Activated T-helper 1 cell treated with anti-CD3 and anti-CD28 coated beads, Interleukin-2, amount 50 U/mL, for 16 hours (primary cell): ENCODE results near the gene JMJD4.
A peak's percentile ranks its signal among the peaks of the same experiment; 100 is the strongest.

Experiments
- DNase-seq, 2 donors: peaks; one replicate each; pipeline ENCODE4 v3.0.0-alpha.2; 2020; ENCODE audit warnings: low read depth in 1 of 2, low spot score in 1 of 2

JMJD4 gene

DNA sequence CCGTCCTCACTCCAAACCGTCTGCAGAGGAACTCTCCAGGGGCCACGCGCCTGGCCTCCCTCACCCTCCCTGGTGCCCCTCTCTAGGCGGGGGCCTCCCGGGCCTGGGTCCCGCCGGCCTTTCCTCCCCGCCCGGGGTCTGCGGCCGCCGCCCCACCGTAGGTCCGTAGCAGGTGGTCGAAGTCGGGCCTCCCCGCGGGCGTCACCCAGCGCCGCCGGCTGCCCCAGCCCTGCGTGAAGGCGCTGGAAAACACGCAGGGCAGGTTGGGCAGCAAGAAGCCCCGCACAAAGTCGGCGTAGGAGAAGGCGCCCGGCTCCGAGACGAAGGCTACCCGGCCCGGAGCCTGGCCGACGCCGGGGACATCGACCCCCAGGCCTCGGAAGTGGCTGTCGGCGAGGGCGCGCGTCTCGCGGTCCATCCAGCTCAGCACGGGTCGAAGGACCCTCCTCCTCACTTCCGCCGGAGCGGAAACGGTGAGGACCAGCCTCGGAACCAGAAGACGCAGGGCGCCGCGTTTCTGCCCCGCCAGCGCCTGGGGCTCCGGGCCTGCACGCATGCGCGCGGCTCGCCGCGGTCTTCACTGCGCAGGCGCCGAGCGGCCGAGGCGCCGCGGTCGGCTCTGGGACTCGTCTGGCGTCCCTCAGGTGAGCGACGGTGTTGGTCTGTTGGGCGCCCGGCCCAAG, at the start of gene JMJD4, which contains the start of gene SNAP47:
Gene JMJD4, minus strand, starts transcription at position 447 of the 683 bp plus-strand sequence. Its CDS starts 29 bp downstream, at position 418.
Gene SNAP47, plus strand, starts transcription at position 580 of the 683 bp plus-strand sequence. CDS start 12,302 bp downstream, outside the sequence.
- peak; percentile 86 to 92 for DNase-seq

GRCh38 chr1:227782226-227782625, 47.1 kb upstream of the JMJD4 start:
- DNase-seq: no peak

DNA sequence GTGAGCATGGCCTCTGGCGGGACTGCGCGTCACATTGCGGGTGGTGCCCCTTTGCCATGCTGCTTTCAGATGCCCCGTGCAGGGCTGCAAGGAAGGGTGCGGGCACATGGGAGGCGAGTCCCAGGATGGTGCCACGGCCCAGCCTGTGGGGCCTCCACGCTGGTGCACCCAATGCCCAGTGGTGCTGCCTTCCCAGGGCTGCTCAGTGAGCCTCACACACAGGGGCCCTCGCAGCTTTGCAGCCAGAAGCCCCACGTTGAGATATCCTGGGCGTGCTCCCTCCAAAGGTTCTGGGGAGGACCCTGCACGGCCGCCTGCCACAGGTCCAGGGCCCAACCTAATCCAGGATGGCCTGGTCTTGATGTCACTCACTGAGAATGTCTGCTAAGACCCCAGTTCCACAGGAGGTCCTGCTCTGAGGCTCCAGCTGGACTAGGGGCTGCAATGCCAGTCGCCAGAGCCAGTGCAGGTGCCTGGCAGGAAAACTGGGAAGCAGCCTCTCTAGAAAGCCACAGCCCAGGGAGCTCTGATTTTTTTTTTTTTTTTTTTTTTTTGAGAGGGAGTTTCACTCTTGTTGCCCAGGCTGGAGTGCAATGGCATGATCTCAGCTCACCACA, 46.3 kb upstream of the JMJD4 start:
- DNase-seq: no peak

DNA sequence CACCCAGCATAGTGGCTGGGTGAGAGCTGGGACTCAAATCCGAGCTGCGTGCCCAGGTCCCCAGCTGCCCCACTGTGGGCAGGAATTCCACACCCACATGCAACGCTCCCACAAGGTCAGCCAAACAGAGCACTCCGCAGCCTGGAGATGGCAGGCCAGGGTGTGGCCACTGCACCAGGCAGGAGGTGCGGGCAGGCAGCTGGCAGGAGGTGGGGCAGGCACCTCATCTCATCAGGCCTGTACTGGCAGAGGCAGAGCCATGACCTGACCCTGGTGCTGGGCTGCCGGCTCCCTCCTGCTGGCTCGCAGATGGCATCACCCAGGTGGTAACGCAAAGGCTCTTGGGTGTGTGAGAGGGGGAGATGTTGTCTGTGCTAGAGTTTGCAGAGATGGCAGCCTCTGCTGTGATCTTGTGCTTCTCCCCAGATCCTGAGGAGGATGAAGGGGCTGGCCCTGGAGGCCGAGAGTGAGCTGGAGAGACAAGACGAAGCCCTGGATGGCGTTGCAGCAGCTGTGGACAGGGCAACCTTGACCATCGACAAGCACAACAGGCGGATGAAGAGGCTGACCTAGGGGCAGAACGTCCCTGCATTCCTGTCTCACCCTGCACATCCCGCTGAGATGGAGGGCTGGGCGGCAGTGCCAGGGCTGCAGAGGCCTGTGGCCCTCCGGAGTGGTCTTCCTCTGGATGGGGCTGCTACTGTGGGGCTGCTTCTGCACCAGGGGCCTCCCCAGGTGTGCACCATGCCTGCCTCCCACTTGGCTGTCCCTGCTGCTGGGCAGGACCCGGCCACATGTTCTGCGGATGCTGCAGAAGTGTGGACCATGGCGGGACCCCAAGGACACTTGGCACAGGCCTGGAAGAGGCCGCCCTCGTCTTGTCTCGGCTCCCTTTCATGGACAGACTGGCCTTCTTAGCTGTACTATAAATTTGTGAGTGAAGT, 45.3 kb upstream of the JMJD4 start:
- no peak for DNase-seq

GRCh38 chr1:227779685-227780084, 44.6 kb upstream of the JMJD4 start:
- no peak for DNase-seq

GRCh38 chr1:227779021-227779441, 43.9 kb upstream of the JMJD4 start:
- no peak for DNase-seq

- DNase-seq: no peak
Observed at GRCh38 chr1:227778401-227778947, 43.4 kb upstream of the JMJD4 start.

DNA sequence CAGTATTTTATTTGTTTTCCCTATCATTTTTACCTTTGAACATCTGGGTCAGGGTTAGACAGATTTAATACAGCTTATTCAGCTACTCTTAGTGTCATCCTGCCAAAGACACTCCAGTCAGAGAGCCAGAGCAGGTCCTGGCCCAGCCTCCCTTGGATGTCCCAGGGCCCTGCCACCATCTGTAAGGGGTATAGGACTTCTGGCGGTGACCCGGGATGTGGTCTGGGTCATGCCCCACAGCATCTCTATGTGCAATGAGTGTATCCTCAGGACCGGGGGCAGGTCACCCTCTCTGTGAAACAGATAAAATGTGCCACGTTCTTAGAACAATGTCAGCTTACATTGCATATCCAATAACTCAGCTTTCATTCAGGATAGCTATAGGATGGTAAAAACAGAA, 42.5 kb upstream of the JMJD4 start:
- no peak for DNase-seq

DNA sequence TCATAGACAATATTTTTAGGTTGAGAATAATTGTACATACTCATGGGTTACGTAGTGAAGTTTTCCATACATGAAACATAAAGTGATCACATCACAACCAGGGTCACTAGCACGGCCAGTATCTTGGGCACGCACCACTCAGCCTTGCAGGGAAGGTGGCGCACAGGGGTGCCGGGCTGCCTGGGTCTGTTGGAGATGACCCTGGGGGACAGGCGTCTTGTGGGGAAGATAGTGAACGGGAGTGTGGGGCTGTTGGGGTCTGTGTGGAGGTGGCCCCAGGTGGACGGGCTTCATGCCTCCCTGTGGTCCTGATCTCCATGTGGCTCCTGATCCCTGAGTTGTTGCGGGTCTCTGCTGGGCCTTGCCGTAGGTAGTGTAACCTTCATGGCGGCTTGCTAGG, 42.1 kb upstream of the JMJD4 start:
- DNase-seq: no peak

- no peak for DNase-seq
Observed at GRCh38 chr1:227776331-227776771, 41.2 kb upstream of the JMJD4 start.

DNA sequence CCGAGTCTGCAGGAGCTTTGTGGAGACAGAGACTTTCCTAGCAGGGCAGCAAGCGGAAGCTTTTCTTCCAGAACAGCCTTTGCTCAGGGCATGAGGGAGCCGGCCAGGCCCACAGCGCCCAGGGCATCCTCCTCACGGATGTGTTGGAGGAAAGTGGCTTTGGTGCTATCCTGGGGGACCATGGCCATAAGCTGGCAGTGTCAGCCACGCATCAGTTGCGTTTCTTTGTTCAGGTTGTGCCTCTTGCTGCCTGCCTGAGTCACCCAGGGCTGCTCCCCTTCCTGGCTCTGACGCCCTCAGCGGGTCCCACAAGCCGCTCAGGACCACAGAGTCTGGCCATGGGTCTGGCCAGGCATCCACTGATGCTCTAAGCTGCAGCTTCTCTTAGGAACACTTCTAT, 40.7 kb upstream of the JMJD4 start:
- no peak for DNase-seq

DNA sequence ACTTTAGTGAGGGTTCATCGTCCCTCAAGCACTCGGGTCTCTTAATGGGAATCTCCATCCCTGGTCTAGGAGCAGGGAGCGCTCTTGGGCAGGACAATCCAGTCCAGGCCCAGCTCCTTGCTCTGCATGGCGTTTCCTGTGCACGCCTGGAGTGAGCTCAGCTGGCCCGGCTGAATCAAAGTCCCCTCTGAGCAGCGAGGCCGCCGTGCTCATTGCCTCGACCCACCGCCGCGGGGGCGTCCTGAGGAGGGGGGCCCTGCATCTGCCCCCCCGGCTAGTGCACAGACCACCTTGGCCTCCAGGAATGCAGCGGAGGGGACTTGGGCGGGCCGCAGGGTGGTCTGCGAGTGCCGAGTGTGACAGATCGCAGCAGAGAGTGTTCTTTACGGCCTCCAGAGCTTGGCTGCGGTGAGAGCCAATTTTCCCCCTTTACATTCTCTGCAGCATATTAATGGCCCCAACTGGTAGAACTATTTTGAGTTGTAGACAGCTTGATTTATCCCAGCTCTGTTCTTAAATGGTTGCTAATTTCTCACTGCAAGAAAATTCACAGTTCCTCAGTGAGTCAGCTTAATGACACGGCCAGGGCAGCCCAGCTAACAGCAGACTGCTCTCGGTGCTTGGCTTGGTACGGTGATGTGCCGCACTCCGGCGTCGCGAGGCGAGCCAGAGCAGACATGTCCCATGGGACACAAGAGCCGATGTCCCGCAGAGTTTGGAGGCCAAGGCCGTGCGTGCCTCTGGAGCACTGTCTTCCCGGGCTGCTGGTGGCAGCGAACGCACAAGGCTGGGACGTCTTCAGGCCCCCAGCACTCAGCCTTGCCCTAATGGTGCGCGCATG, 39.9 kb upstream of the JMJD4 start:
- DNase-seq: no peak

DNA sequence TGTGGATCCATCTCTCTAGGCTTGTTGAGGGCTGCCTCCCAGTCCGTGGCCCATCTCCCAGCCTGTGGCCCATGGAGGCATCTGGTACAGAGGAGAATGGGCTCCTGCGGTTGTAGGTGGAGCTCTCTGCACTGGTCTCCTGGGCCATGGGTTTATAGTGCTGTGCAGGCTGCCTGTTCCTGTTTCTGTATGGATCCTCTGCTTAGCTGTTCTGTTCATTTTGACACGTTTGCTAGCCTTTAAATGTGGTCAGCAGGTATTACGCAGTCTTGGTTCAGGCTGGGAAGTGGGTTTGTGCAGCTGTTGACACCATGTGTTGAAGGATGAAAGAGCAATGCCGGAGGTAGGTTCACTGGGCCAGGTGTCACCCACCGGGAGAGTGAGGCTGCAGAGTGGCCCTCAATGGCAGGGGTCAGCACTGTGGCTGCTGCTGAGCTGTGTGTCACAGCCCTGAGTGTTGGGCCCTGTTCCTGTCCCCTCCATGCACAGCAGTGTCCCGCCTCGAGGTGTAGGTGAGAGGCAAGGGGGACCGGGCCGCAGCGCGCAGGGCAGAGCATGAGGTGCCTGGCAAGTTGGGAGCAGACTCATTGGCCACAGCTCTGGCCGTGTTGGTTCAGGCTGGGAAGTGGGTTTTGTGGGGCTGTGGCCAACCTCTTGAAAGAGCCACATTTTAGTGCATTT, 39.1 kb upstream of the JMJD4 start:
- DNase-seq: no peak

GRCh38 chr1:227773558-227773957, 38.5 kb upstream of the JMJD4 start:
- no peak for DNase-seq

- DNase-seq: no peak
Observed at GRCh38 chr1:227771771-227772170, 36.7 kb upstream of the JMJD4 start.

DNA sequence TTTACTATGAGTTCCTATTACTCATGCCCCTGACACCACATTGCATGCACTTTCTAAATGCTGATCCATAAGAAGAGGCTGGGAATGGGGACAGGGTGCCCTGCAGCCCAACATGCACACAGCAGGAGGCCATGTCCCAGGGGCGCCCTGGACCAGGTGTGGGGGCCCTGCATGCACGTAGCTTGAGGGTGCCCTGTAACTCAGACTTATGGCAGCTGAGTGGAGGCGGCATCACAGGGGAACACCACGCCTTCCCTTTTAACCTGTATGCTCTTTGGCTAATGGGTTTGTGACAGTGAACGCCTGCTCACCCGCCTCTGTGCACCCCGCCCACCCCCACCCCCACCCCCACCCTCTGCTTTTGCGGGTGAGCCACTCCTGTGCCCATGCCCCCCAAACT, 36.2 kb upstream of the JMJD4 start:
- DNase-seq: no peak

DNA sequence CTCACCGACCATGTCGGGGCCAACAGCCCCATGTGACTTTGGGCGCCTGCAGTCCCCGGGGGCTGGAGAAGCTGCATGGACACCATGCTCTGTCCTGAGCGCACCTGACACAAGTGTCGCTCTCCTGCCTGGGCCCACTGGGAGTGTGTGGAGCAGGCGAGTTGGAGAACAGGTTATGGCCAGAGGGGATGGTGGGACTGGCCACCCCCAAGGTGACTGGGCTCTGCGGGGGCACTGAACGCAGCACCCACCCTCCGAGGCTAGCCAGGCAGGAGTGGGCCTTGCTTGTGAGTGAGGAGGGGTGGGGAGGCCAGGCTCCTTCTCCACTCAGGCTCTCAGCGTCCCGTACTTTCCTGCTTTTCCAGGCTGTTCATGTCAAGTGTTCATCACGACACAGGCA, 35.7 kb upstream of the JMJD4 start:
- DNase-seq: no peak

- DNase-seq: no peak
Observed at GRCh38 chr1:227769936-227770494, 34.9 kb upstream of the JMJD4 start.
